Middle frontal gyrus (tissue), 1 donor: ENCODE results near the gene FAM193A.
"Not testable (repeated sequence)": the region's sequence is repeated elsewhere in the genome, so short reads cannot be mapped to it uniquely, and the experiment has no call there.

ENCODE experiments used
- DNase-seq: peaks from one replicate; pipeline ENCODE4 v3.0.0-alpha.2; 2015; ENCODE audit warnings: low spot score; ENCODE audit errors: extremely low spot score

Gene FAM193A

GRCh38 chr4:2572076-2572475 is 35.6 kb downstream of the FAM193A start:
- DNase-seq: no peak

- no peak for DNase-seq
These were observed 36.4 kb downstream of the FAM193A start for GRCh38 chr4:2572866-2573265.

GRCh38 chr4:2574009-2574408 is 37.6 kb downstream of the FAM193A start:
- DNase-seq: no peak

- no peak for DNase-seq
These were observed 38.4 kb downstream of the FAM193A start for GRCh38 chr4:2574863-2575262.

- DNase-seq: no peak
These were observed 39.8 kb downstream of the FAM193A start for GRCh38 chr4:2576290-2576689.

- DNase-seq: no peak
These were observed 41.7 kb downstream of the FAM193A start for GRCh38 chr4:2578106-2578505.

GRCh38 chr4:2579910-2580309 is 43.5 kb downstream of the FAM193A start:
- no peak for DNase-seq

GRCh38 chr4:2583092-2583491 is 46.6 kb downstream of the FAM193A start:
- DNase-seq: no peak

- DNase-seq: no peak
These were observed 47.1 kb downstream of the FAM193A start for GRCh38 chr4:2583517-2583916.

- DNase-seq: no peak
These were observed 50.1 kb downstream of the FAM193A start for GRCh38 chr4:2586502-2586901.

- DNase-seq: no peak
These were observed 50.9 kb downstream of the FAM193A start for GRCh38 chr4:2587213-2587823.

GRCh38 chr4:2588259-2588658 is 51.8 kb downstream of the FAM193A start:
- no peak for DNase-seq

- DNase-seq: no peak
These were observed 54.7 kb downstream of the FAM193A start for GRCh38 chr4:2591189-2591588.

GRCh38 chr4:2592014-2592413 is 55.6 kb downstream of the FAM193A start:
- DNase-seq: not testable (repeated sequence)

- DNase-seq: no peak
These were observed 56.1 kb downstream of the FAM193A start for GRCh38 chr4:2592572-2592971.

GRCh38 chr4:2593003-2593402 is 56.6 kb downstream of the FAM193A start:
- DNase-seq: no peak

GRCh38 chr4:2595436-2595835 is 59.0 kb downstream of the FAM193A start:
- DNase-seq: no peak

GRCh38 chr4:2595952-2596552 is 59.6 kb downstream of the FAM193A start:
- no peak for DNase-seq

- no peak for DNase-seq
These were observed 60.2 kb downstream of the FAM193A start for GRCh38 chr4:2596611-2597010.

- DNase-seq: no peak
These were observed 62.3 kb downstream of the FAM193A start for GRCh38 chr4:2598511-2599303.

GRCh38 chr4:2599304-2599654 is 62.8 kb downstream of the FAM193A start:
- DNase-seq: no peak

- no peak for DNase-seq
These were observed 64.4 kb downstream of the FAM193A start for GRCh38 chr4:2600878-2601277.

- no peak for DNase-seq
These were observed 68.2 kb downstream of the FAM193A start for GRCh38 chr4:2604614-2605013.
